Gastroesophageal sphincter (tissue), 4 donors: ENCODE measurements around the gene HIKESHI. TPM values are rescaled to one million over a fixed set of nuclear protein-coding genes. Genes with fewer than 3 reads are reported as not detected.
"Not testable (repeated sequence)": the region's sequence is repeated elsewhere in the genome, so short reads cannot be mapped to it uniquely, and the experiment has no call there.

Experiments
- ATAC-seq: fragments of 150-250 bp; one replicate; pipeline ENCODE4 v1.9.1; 2016; ENCODE audit warnings: mild to moderate bottlenecking, moderate library complexity
- H3K27ac ChIP-seq, 4 donors: fragments of 200-600 bp; sonication (generic) in 3 of 4; 1 replicate in 3 of 4; 2 replicates in 1 of 4; pipeline ENCODE4 v1.5.1; 2016 to 2019
- H3K27me3 ChIP-seq: fragments of 200-600 bp; sonication (generic); one replicate; pipeline ENCODE4 v1.5.1; 2019
- H3K36me3 ChIP-seq, 2 donors: fragments of 200-600 bp; sonication (generic); one replicate each; pipeline ENCODE4 v1.5.1; 2019; ENCODE audit warnings: control low read depth in 1 of 2
- H3K4me1 ChIP-seq, 3 donors: fragments of 200-600 bp; sonication (generic); 1 replicate in 2 of 3; 2 replicates in 1 of 3; pipeline ENCODE4 v1.5.1; 2016 to 2019; ENCODE audit warnings: control low read depth in 2 of 3
- H3K4me3 ChIP-seq, 2 donors: fragments of 200-600 bp; sonication (generic); one replicate each; pipeline ENCODE4 v1.5.1; 2019; ENCODE audit warnings: mild to moderate bottlenecking in 1 of 2, moderate library complexity in 1 of 2
- H3K9me3 ChIP-seq, 3 donors: fragments of 200-600 bp; sonication (generic); one replicate each; pipeline ENCODE4 v1.5.1; 2017 to 2019; ENCODE audit warnings: control low read depth in 2 of 3
- CTCF ChIP-seq, 4 experiments: fragments of 200-600 bp in 2 of 4; fragments of 450-650 bp in 2 of 4; sonication (generic) in 1 of 4; IDR thresholded peaks; one replicate each; pipeline ENCODE4 v1.5.1; 2017 to 2019; ENCODE audit warnings: antibody characterized with exemption in 4 of 4, mild to moderate bottlenecking in 2 of 4, moderate library complexity in 2 of 4
- EP300 ChIP-seq: sonication (generic); formaldehyde crosslinking; IDR thresholded peaks from one replicate; pipeline ENCODE4 v1.6.1; 2017; ENCODE audit warnings: antibody characterized with exemption, mild to moderate bottlenecking
- POLR2A ChIP-seq, 2 donors: fragments of 450-650 bp; IDR thresholded peaks; one replicate each; pipeline ENCODE4 v1.6.1; 2017; ENCODE audit warnings: antibody characterized with exemption in 2 of 2, mild to moderate bottlenecking in 2 of 2, moderate library complexity in 1 of 2
- POLR2AphosphoS5 ChIP-seq: sonication (generic); formaldehyde crosslinking; IDR thresholded peaks from one replicate; pipeline ENCODE4 v1.6.1; 2017; ENCODE audit warnings: antibody characterized with exemption
- WGBS, 2 donors: methylation state at CpG; one replicate each; pipeline ENCODE4 v1.1.5; 2018; ENCODE audit warnings: low coverage in 1 of 2; 5-methylcytosine and 5-hydroxymethylcytosine counted together
- total RNA-seq, 4 donors: library from RNA; depleted of rRNA; stranded (reverse); fragments of >200 nt; gene quantifications; one replicate each; pipeline ENCODE4 v1.1.0, GENCODE V29; 2016

The HIKESHI gene
- total RNA-seq, 4 donors from 2014 or later: 36.3 to 55.9 (median 46.3) TPM

- Histone ChIP-seq H3K9me3 (no peaks in the 10 kb centered on the region), H3K27ac (no peak overlapping the region), H3K27me3 (no peaks in the 10 kb centered on the region), H3K4me3 (no peak overlapping the region), H3K4me1 (no peaks in the 10 kb centered on the region), H3K36me3 (no peaks in the 10 kb centered on the region)
- ATAC-seq: no peak
- TF ChIP-seq POLR2A (IDR thresholded peaks at IDR 0.05): no peak
- no peak for TF ChIP-seq POLR2AphosphoS5
- TF ChIP-seq EP300: no peak
- TF ChIP-seq CTCF (IDR thresholded peaks at IDR 0.05): no peak
Measured at GRCh38 chr11:86294026-86294425, 8.0 kb upstream of the HIKESHI start.

DNA sequence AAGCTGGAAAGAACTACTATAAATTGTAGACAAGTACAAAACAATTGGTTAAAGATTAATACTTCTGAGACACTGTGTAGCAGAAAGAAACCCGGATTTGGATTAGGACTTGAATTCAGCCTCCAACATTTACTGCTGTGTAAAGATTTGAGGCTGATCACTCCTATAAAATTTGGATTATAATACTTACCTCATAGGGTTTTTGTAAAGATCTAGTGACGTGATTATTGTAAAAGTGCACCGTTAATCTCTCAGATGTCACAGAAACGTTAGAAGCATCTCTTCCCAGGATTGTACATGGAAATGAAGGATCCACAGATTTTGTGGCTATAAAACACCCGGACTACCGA is 323 bp upstream of the HIKESHI start:
- Histone ChIP-seq H3K36me3 (no peaks in the 10 kb centered on the region), H3K4me3 (peak overlapping the region; percentile 69 to 97), H3K9me3 (no peaks in the 10 kb centered on the region), H3K27ac (peak overlapping the region in 2 of 4 donors; percentile 86 to 88), H3K27me3 (no peaks in the 10 kb centered on the region), H3K4me1 (peaks cover 7 to 31% (median 10%) of the 10 kb centered on the region in 3 donors)
- no peak for TF ChIP-seq CTCF (IDR thresholded peaks at IDR 0.05)
- no peak for TF ChIP-seq POLR2A (IDR thresholded peaks at IDR 0.05)
- TF ChIP-seq EP300: no peak
- TF ChIP-seq POLR2AphosphoS5: no peak
- ATAC-seq: no peak
- WGBS, 2 donors: 3 to 4% methylated on average over 6 of the region's 6 CpGs

DNA sequence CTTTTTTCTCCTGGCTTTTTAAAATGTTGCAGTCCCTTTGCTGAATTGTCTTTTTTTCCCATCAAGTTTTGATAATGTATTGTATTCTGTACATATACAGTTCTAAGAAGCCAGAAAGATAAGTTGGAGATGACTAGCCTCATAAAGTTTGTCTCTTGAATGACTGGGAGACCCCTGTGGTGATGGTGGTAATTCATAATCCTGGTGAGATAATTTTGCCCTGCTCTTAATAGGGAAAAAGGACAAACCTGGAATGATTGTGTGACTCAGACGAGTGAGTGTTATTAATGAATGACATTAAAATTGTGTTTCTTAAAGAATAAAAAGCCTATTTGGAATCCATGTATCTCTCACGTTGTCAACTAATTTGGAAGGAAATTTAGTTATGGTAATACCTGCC is 1.2 kb downstream of the HIKESHI start:
- Histone ChIP-seq H3K4me3 (peak overlapping the region; percentile 69 to 97), H3K27ac (peak overlapping the region in 2 of 4 donors; percentile 86 to 88), H3K36me3 (no peaks in the 10 kb centered on the region), H3K27me3 (no peaks in the 10 kb centered on the region), H3K9me3 (no peaks in the 10 kb centered on the region), H3K4me1 (peaks cover 7 to 31% (median 10%) of the 10 kb centered on the region in 3 donors)
- no peak for ATAC-seq
- 46 to 57% methylated on average over 2 of the region's 2 CpGs for WGBS, 2 donors
- TF ChIP-seq EP300: no peak
- no peak for TF ChIP-seq POLR2A (IDR thresholded peaks at IDR 0.05)
- no peak for TF ChIP-seq POLR2AphosphoS5
- no peak for TF ChIP-seq CTCF (IDR thresholded peaks at IDR 0.05)

DNA sequence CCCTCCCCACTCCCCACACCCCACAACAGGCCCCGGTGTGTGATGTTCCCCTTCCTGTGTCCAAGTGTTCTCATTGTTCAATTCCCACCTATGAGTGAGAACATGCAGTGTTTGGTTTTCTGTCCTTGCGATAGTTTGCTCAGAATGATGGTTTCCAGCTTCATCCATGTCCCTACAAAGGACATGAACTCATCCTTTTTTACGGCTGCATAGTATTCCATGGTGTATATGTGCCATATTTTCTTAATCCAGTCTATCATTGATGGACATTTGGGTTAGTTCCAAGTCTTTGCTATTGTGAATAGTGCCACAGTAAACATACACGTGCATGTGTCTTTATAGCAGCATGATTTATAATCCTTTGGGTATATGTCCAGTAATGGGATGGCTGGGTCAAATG is 6.7 kb downstream of the HIKESHI start:
- H3K36me3 ChIP-seq, H3K27me3 ChIP-seq, H3K4me3 ChIP-seq, H3K27ac ChIP-seq, ATAC-seq, H3K9me3 ChIP-seq: not testable (repeated sequence)
- 88 to 100% methylated on average over 1 to 3 of the region's 4 CpGs for WGBS, 2 donors
- H3K4me1 ChIP-seq: peaks cover 3 to 15% (median 3%) of the 10 kb centered on the region in 3 donors

DNA sequence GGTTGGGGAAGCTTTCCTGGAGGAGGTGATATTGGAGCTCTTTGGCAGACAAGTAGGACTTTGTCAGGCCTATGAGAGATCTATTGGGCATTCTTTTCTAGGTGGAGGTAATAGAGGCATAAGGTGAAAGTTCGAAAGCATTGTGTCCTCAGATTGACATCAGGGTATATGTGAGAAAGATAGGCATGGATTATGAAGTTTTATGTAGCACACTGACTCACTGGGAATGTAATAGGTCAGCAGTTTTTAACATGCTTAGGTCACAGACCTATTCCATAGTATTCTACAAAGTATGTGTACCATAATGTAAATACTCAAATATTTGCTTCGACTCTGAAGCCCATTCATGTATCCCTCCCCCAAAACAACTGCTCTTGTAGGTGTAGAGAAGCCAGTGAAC is 11.8 kb downstream of the HIKESHI start:
- no peak for ATAC-seq
- H3K4me1 ChIP-seq: no peaks in the 10 kb centered on the region
- WGBS, 2 donors: 96 to 97% methylated on average over 2 of the region's 2 CpGs
- peaks cover 0 to 24% of the 10 kb centered on the region in 2 donors for H3K36me3 ChIP-seq
- no peak overlapping the region for H3K4me3 ChIP-seq
- TF ChIP-seq CTCF (IDR thresholded peaks at IDR 0.05) (no peak), POLR2AphosphoS5 (no peak), EP300 (no peak), POLR2A (IDR thresholded peaks at IDR 0.05) (no peak)
- no peaks in the 10 kb centered on the region for H3K27me3 ChIP-seq
- H3K9me3 ChIP-seq: no peaks in the 10 kb centered on the region
- no peak overlapping the region for H3K27ac ChIP-seq

GRCh38 chr11:86314636-86315035 is 12.6 kb downstream of the HIKESHI start:
- Histone ChIP-seq H3K36me3 (peaks cover 0 to 32% of the 10 kb centered on the region in 2 donors), H3K4me1 (no peaks in the 10 kb centered on the region), H3K27ac (no peak overlapping the region), H3K9me3 (no peaks in the 10 kb centered on the region), H3K27me3 (no peaks in the 10 kb centered on the region), H3K4me3 (no peak overlapping the region)
- WGBS, 2 donors: 88 to 100% methylated on average over 2 of the region's 2 CpGs
- TF ChIP-seq POLR2AphosphoS5 (no peak), POLR2A (IDR thresholded peaks at IDR 0.05) (no peak), EP300 (no peak), CTCF (IDR thresholded peaks at IDR 0.05) (no peak)
- no peak for ATAC-seq
